DOHH2 (cell line): ENCODE measurements around the gene PLSCR5.

Experiments
- H3F3A ChIP-seq: fragments of 200-600 bp; sonication (generic), shearing (Covaris generic); 2 replicates; pipeline ENCODE4 v1.6.0; 2016; ENCODE audit warnings: antibody characterized with exemption, mild to moderate bottlenecking; ENCODE audit not compliant: control insufficient read depth, insufficient read depth
- H3K27ac ChIP-seq: fragments of 200-600 bp; sonication (generic); 2 replicates; pipeline ENCODE4 v1.5.1; 2014; ENCODE audit warnings: low read depth, mild to moderate bottlenecking, low read length, moderate library complexity
- H3K27me3 ChIP-seq: fragments of 200-600 bp; sonication (generic); 2 replicates; pipeline ENCODE4 v1.6.1; 2014; ENCODE audit warnings: mild to moderate bottlenecking, low read length, mixed read lengths; ENCODE audit not compliant: control insufficient read depth
- H3K36me3 ChIP-seq: fragments of 200-600 bp; sonication (generic); 2 replicates; pipeline ENCODE4 v1.6.1; 2014; ENCODE audit warnings: mild to moderate bottlenecking, low read length, moderate library complexity, mixed read lengths; ENCODE audit not compliant: control insufficient read depth
- H3K4me1 ChIP-seq: fragments of 200-600 bp; sonication (generic); 2 replicates; pipeline ENCODE4 v1.6.1; 2014; ENCODE audit warnings: mild to moderate bottlenecking, low read length, mixed read lengths; ENCODE audit not compliant: control insufficient read depth
- H3K4me2 ChIP-seq: fragments of 200-600 bp; sonication (generic); 2 replicates; pipeline ENCODE4 v1.6.0; 2014; ENCODE audit warnings: mild to moderate bottlenecking, low read length, moderate library complexity
- H3K4me3 ChIP-seq: fragments of 200-600 bp; sonication (generic); 2 replicates; pipeline ENCODE4 v1.5.1; 2014; ENCODE audit warnings: mild to moderate bottlenecking, low read length, mixed read lengths
- H3K79me2 ChIP-seq: fragments of 200-600 bp; sonication (generic); 2 replicates; pipeline ENCODE4 v1.6.1; 2014; ENCODE audit warnings: mild to moderate bottlenecking, low read length, mixed read lengths; ENCODE audit not compliant: control insufficient read depth
- H3K9me2 ChIP-seq: fragments of 200-600 bp; sonication (generic); replicated peaks from 2 replicates; pipeline ENCODE4 v1.6.1; 2014; ENCODE audit warnings: mild to moderate bottlenecking, low read length, mixed read lengths; ENCODE audit not compliant: control insufficient read depth
- H3K9me3 ChIP-seq: fragments of 200-600 bp; sonication (generic); 2 replicates; pipeline ENCODE4 v1.6.1; 2014; ENCODE audit warnings: antibody characterized with exemption, low read length, mixed read lengths; ENCODE audit not compliant: control insufficient read depth, insufficient read depth
- H4K20me1 ChIP-seq: fragments of 200-600 bp; sonication (generic); 2 replicates; pipeline ENCODE4 v1.6.0; 2014; ENCODE audit warnings: low read depth, mild to moderate bottlenecking, antibody characterized with exemption, low read length, moderate library complexity; ENCODE audit not compliant: control insufficient read depth, insufficient read depth
- EZH2phosphoT487 ChIP-seq: fragments of 200-600 bp; sonication (generic); IDR thresholded peaks from 2 replicates; pipeline ENCODE4 v1.6.1; 2017; ENCODE audit warnings: borderline replicate concordance, mild to moderate bottlenecking, antibody characterized with exemption, low read length, moderate library complexity, mixed read lengths
- TF ChIP-seq, protein P1 (sequence below): fragments of 200-600 bp; sonication (generic); IDR thresholded peaks from one replicate; pipeline ENCODE4 v1.5.1; 2014; ENCODE audit warnings: antibody characterized with exemption, mild to moderate bottlenecking, low read depth, low read length; ENCODE audit not compliant: poor library complexity, severe bottlenecking

Gene PLSCR5

DNA sequence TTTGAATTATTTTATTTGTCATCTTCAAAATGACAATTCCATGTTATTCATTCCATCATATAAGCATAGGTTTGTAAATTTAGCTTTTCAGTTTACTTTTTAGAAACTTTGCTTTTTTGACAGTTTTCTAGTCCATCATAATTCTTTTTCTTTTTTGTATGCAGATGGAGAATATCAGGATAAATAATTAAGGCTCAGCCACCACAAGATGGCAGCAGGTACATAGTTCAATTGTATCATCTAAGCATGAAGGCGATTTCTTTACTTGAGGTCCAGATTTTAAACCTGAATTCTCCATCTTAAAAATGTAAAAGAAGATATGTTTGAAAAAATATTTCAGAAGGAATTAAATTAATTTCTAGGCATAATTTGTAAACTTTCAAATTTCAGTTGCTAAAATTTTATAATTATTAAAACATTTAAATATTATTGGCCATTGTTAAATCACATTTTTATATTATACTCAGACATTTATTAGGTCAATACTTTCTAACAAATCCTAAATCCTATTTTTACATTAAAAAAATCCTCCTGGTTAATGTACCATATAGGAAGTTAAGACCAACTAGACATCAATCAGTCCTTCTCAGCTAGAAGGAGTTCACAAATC is 15.1 kb downstream of the PLSCR5 start:
- Histone ChIP-seq H3K4me1 (no peaks in the 10 kb centered on the region), H3K79me2 (no peaks in the 10 kb centered on the region), H3K9me3 (no peaks in the 10 kb centered on the region), H4K20me1 (no peaks in the 10 kb centered on the region), H3K4me3 (no peak overlapping the region), H3F3A (no peaks in the 10 kb centered on the region), H3K9me2 (no peaks in the 10 kb centered on the region), H3K4me2 (no peak overlapping the region), H3K27me3 (peaks cover 3% of the 10 kb centered on the region; the same call in 1 of the 2 replicates), H3K36me3 (no peaks in the 10 kb centered on the region), H3K27ac (no peak overlapping the region)
- no peak for TF ChIP-seq EZH2phosphoT487
- TF ChIP-seq, protein P1, sequence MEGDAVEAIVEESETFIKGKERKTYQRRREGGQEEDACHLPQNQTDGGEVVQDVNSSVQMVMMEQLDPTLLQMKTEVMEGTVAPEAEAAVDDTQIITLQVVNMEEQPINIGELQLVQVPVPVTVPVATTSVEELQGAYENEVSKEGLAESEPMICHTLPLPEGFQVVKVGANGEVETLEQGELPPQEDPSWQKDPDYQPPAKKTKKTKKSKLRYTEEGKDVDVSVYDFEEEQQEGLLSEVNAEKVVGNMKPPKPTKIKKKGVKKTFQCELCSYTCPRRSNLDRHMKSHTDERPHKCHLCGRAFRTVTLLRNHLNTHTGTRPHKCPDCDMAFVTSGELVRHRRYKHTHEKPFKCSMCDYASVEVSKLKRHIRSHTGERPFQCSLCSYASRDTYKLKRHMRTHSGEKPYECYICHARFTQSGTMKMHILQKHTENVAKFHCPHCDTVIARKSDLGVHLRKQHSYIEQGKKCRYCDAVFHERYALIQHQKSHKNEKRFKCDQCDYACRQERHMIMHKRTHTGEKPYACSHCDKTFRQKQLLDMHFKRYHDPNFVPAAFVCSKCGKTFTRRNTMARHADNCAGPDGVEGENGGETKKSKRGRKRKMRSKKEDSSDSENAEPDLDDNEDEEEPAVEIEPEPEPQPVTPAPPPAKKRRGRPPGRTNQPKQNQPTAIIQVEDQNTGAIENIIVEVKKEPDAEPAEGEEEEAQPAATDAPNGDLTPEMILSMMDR = peak; percentile 61

DNA sequence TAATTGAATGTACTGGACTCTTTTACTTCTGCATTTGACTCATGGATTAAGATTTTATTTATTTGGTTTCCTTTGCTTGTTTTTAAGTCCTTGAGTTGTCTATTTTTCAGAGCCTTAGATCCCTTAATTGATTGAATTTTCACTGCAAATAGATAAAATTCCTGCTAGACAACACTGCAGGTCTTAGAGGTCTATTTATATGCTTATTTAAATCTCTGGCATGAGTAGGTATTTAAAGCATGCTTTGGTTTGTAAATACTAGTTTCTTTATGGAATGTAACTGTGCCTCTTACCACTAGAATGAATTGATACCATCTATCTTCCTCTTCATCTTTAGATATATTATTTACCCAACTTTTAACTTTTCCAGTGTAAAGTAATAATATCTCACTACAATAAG is 20.0 kb downstream of the PLSCR5 start:
- H3K4me3 ChIP-seq = no peak overlapping the region
- H3K9me3 ChIP-seq = peaks cover 5% of the 10 kb centered on the region; the same call in 1 of the 2 replicates
- H3K9me2 ChIP-seq = no peaks in the 10 kb centered on the region
- peaks cover 3% of the 10 kb centered on the region; the same call in 1 of the 2 replicates for H3K27me3 ChIP-seq
- H3K4me1 ChIP-seq = no peaks in the 10 kb centered on the region
- no peak for TF ChIP-seq EZH2phosphoT487
- TF ChIP-seq, protein P1 = no peak
- H3K36me3 ChIP-seq = no peaks in the 10 kb centered on the region
- H3K4me2 ChIP-seq = no peak overlapping the region
- no peaks in the 10 kb centered on the region for H3K79me2 ChIP-seq
- no peak overlapping the region for H3K27ac ChIP-seq
- H3F3A ChIP-seq = no peaks in the 10 kb centered on the region
- no peaks in the 10 kb centered on the region for H4K20me1 ChIP-seq

DNA sequence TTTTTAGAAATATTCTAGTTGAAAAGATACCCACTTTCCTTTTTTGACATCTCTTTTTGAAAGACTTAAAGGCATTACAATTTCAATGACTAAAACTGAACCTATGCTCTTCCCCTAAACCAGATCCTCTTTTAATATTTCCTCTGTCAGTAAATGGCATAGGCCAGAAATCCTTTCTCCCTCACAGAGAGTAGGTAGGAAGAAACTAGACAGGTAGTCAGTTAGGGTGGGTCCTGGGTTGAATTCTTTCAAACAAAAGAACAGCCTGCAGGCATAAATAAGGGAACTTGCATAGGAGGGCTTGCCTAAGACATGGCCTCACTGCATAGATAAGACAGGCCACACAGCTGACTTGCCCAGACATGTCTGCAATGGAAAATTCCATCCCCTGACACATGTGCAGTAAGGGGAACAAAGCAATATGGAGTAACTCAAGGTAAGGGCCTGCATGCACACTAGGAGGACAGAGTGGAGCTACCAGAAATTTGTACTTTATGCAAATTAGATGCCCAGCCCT is 23.1 kb downstream of the PLSCR5 start:
- TF ChIP-seq EZH2phosphoT487 = no peak
- TF ChIP-seq, protein P1 = no peak
- Histone ChIP-seq H3K4me2 (no peak overlapping the region), H3K4me1 (no peaks in the 10 kb centered on the region), H3K9me3 (peaks cover 5% of the 10 kb centered on the region; the same call in 1 of the 2 replicates), H3F3A (no peaks in the 10 kb centered on the region), H3K9me2 (no peaks in the 10 kb centered on the region), H3K27ac (no peak overlapping the region), H3K4me3 (no peak overlapping the region), H4K20me1 (no peaks in the 10 kb centered on the region), H3K79me2 (no peaks in the 10 kb centered on the region), H3K27me3 (no peaks in the 10 kb centered on the region), H3K36me3 (no peaks in the 10 kb centered on the region)
